Vagina (tissue), 2 donors: ENCODE data around the gene KIF2A. TPM values are rescaled to one million over a fixed set of nuclear protein-coding genes. Genes with fewer than 3 reads are reported as not detected.

Experiments used
- DNase-seq, 2 donors: peaks; one replicate each; pipeline ENCODE4 v3.0.0-alpha.2; 2017; ENCODE audit errors: extremely low spot score in 2 of 2
- H3K27ac ChIP-seq: fragments of 200-600 bp; sonication (generic); one replicate; pipeline ENCODE4 v1.5.1; 2019
- H3K27me3 ChIP-seq: fragments of 200-600 bp; sonication (generic); one replicate; pipeline ENCODE4 v1.5.1; 2019
- H3K36me3 ChIP-seq, 2 donors: fragments of 200-600 bp; sonication (generic); one replicate each; pipeline ENCODE4 v1.5.1; 2017 to 2019
- H3K4me1 ChIP-seq: fragments of 200-600 bp; sonication (generic); one replicate; pipeline ENCODE4 v1.5.1; 2019
- H3K4me3 ChIP-seq, 2 donors: fragments of 200-600 bp; sonication (generic); 1 replicate in 1 of 2; 2 replicates in 1 of 2; pipeline ENCODE4 v1.5.1; 2016 to 2019
- H3K9me3 ChIP-seq: fragments of 200-600 bp; sonication (generic); one replicate; pipeline ENCODE4 v1.5.1; 2019
- POLR2A ChIP-seq, 2 donors: fragments of 450-650 bp; IDR thresholded peaks; one replicate each; pipeline ENCODE4 v1.6.1; 2017; ENCODE audit warnings: antibody characterized with exemption in 2 of 2, mild to moderate bottlenecking in 2 of 2, moderate library complexity in 2 of 2
- POLR2AphosphoS5 ChIP-seq, 2 donors: sonication (generic); formaldehyde crosslinking; IDR thresholded peaks; one replicate each; pipeline ENCODE4 v1.9.0; 2017; ENCODE audit warnings: antibody characterized with exemption in 2 of 2, mild to moderate bottlenecking in 2 of 2, low read depth in 1 of 2; ENCODE audit not compliant: insufficient read depth in 1 of 2
- intact Hi-C: fragments of 100-400 bp; cut with DNase I; formaldehyde crosslinking; loops from one replicate; pipeline ENCODE4 v1.15.1; 2023
- total RNA-seq: library from RNA; depleted of rRNA; stranded (reverse); fragments of >200 nt; gene quantifications from one replicate; pipeline ENCODE4 v1.2.3, GENCODE V29; 2016
- TF ChIP-seq, protein P1 (sequence below), 3 experiments: fragments of 450-650 bp in 2 of 3; fragments of 200-600 bp in 1 of 3; sonication (generic) in 1 of 3; IDR thresholded peaks; one replicate each; pipeline ENCODE4 v1.5.1; 2017 to 2019; ENCODE audit warnings: antibody characterized with exemption in 3 of 3, mild to moderate bottlenecking in 2 of 3, moderate library complexity in 2 of 3

Gene KIF2A
- total RNA-seq, 1 donor from 2014 or later, result 30.2 TPM

DNA sequence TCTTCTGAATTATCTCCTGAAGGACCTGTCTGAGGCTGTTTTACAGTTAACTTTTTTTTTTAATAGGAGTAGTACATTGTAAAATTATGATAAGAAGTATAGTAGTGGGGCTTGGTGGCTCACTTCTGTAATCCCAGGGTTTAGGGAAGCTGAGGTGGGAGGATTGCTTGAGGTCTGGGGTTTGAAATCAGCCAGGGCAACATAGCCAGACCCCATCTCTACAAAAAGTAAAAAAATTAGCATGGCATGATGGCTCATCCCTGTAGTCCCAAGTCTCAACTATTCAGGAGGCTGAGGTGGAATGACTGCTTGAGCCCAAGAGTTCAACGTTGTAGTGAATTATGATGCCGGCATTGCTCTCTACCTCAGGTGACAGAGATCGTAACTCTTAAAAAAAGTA lies 113.6 kb downstream of the KIF2A start:
- no peak overlapping the region for H3K4me3 ChIP-seq
- no peaks in the 10 kb centered on the region for H3K36me3 ChIP-seq
- TF ChIP-seq POLR2A (IDR thresholded peaks at IDR 0.05), result no peak
- H3K27me3 ChIP-seq, result no peaks in the 10 kb centered on the region
- no peaks in the 10 kb centered on the region for H3K4me1 ChIP-seq
- no peaks in the 10 kb centered on the region for H3K9me3 ChIP-seq
- no peak for DNase-seq
- intact Hi-C loops, result no loop called here
- H3K27ac ChIP-seq, result no peak overlapping the region

DNA sequence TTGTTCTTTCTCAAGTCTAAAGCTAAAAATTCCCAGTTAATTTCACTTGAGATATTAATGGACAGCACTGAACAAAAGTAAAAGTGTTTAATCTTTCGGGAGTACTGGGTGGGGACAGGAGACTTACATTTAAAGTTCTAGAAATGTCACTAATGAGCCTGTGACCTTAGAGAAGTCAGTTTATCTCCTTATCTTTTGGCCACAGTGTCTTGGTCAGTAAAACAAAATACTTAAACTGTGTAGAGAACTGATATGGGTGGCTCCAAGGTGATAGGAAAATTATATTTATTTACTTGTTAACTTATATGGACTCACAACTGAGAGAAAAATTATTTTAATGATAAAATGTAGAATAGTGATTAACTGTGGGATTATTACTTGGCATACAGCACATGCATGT lies 115.4 kb downstream of the KIF2A start:
- no peaks in the 10 kb centered on the region for H3K36me3 ChIP-seq
- TF ChIP-seq POLR2AphosphoS5 (IDR thresholded peaks at IDR 0.05; ENCODE audit: insufficient read depth in 1 of 2, low read depth in 1 of 2) (no peak), POLR2A (IDR thresholded peaks at IDR 0.05) (no peak)
- TF ChIP-seq, protein P1, sequence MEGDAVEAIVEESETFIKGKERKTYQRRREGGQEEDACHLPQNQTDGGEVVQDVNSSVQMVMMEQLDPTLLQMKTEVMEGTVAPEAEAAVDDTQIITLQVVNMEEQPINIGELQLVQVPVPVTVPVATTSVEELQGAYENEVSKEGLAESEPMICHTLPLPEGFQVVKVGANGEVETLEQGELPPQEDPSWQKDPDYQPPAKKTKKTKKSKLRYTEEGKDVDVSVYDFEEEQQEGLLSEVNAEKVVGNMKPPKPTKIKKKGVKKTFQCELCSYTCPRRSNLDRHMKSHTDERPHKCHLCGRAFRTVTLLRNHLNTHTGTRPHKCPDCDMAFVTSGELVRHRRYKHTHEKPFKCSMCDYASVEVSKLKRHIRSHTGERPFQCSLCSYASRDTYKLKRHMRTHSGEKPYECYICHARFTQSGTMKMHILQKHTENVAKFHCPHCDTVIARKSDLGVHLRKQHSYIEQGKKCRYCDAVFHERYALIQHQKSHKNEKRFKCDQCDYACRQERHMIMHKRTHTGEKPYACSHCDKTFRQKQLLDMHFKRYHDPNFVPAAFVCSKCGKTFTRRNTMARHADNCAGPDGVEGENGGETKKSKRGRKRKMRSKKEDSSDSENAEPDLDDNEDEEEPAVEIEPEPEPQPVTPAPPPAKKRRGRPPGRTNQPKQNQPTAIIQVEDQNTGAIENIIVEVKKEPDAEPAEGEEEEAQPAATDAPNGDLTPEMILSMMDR (IDR thresholded peaks at IDR 0.05), result no peak
- DNase-seq, result no peak
- no peaks in the 10 kb centered on the region for H3K27me3 ChIP-seq
- H3K9me3 ChIP-seq, result no peaks in the 10 kb centered on the region
- no peak overlapping the region for H3K27ac ChIP-seq
- no peaks in the 10 kb centered on the region for H3K4me1 ChIP-seq
- intact Hi-C loops, result no loop called here
- no peak overlapping the region for H3K4me3 ChIP-seq

DNA sequence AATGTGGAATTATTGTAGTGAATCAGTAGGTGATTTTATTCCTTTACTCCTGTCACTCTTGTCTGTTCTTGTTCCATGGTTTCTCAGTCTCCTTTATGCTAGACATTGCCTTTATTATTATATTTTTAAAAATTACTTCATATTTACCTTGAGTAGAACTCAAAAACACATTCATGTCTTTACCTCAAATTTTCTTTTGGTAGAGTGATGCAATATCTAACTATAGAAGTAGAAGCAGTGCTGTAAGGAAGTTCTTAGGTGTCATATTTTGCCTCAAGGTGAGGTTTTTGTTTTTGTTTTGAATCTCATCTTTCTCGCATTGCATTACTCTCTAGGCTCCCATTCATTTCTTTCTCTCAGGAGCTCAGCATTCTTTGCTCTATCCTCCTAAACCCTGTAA lies 118.8 kb downstream of the KIF2A start:
- Histone ChIP-seq H3K4me1 (no peaks in the 10 kb centered on the region), H3K4me3 (no peak overlapping the region), H3K27ac (no peak overlapping the region), H3K27me3 (no peaks in the 10 kb centered on the region), H3K36me3 (no peaks in the 10 kb centered on the region), H3K9me3 (no peaks in the 10 kb centered on the region)
- TF ChIP-seq POLR2A (IDR thresholded peaks at IDR 0.05) (no peak), POLR2AphosphoS5 (IDR thresholded peaks at IDR 0.05; ENCODE audit: insufficient read depth in 1 of 2, low read depth in 1 of 2) (no peak)
- TF ChIP-seq, protein P1 (IDR thresholded peaks at IDR 0.05), result no peak
- intact Hi-C loops, result no loop called here
- DNase-seq, result no peak

GRCh38 chr5:62431735-62432620 lies 126.0 kb downstream of the KIF2A start:
- Histone ChIP-seq H3K4me1 (peaks cover 5% of the 10 kb centered on the region), H3K36me3 (no peaks in the 10 kb centered on the region), H3K9me3 (no peaks in the 10 kb centered on the region), H3K4me3 (no peak overlapping the region), H3K27me3 (no peaks in the 10 kb centered on the region), H3K27ac (peak overlapping the region; percentile 20)
- DNase-seq, result no peak
- TF ChIP-seq POLR2A (IDR thresholded peaks at IDR 0.05), result no peak
- no peak for TF ChIP-seq POLR2AphosphoS5 (IDR thresholded peaks at IDR 0.05; ENCODE audit: insufficient read depth in 1 of 2, low read depth in 1 of 2)
- TF ChIP-seq, protein P1 (IDR thresholded peaks at IDR 0.05), result no peak
- intact Hi-C loops, result no loop called here

- no peaks in the 10 kb centered on the region for H3K36me3 ChIP-seq
- peaks cover 5% of the 10 kb centered on the region for H3K4me1 ChIP-seq
- no peaks in the 10 kb centered on the region for H3K9me3 ChIP-seq
- intact Hi-C loops, result no loop called here
- DNase-seq, result no peak
- TF ChIP-seq POLR2AphosphoS5 (IDR thresholded peaks at IDR 0.05; ENCODE audit: insufficient read depth in 1 of 2, low read depth in 1 of 2), result no peak
- no peak for TF ChIP-seq POLR2A (IDR thresholded peaks at IDR 0.05)
- TF ChIP-seq, protein P1 (IDR thresholded peaks at IDR 0.05), result no peak
- H3K27ac ChIP-seq, result peak overlapping the region; percentile 6
- no peak overlapping the region for H3K4me3 ChIP-seq
- no peaks in the 10 kb centered on the region for H3K27me3 ChIP-seq
These were observed 126.6 kb downstream of the KIF2A start for GRCh38 chr5:62432621-62433064.

Other genes with a start within 250 kb of the KIF2A start
- 25.5 TPM for gene DIMT1, start 97.7 kb downstream of the KIF2A start, total RNA-seq
- 31.2 TPM for gene IPO11, start 106.6 kb downstream of the KIF2A start, total RNA-seq